ENCODE measurements around the gene DBF4B. TPM values are rescaled to one million over a fixed set of nuclear protein-coding genes. Genes with fewer than 3 reads are reported as not detected.

DBF4B gene
- total and polyA plus RNA-seq, 10 of the 15 experiments (the other 5 are each of a cell fraction or from before 2014, with no cell fraction given): 2.4 to 24.6 (median 16.9) TPM

DNA sequence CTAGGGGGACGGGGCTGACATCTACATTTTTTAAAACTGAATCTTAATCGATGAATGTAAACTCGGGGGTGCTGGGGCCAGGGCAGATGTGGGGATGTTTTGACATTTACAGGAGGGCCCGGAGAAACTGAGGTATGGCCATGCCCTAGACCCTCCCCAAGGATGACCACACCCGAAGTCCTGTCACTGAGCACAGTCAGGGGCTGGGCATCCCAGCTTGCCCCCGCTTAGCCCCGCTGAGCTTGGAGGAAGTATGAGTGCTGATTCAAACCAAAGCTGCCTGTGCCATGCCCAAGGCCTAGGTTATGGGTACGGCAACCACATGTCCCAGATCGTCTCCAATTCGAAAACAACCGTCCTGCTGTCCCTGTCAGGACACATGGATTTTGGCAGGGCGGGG lies 71.7 kb downstream of the DBF4B start:
- ChIA-PET RAD21 (ENCODE audit: unreplicated experiment) (interaction anchor here (0.8 to 3.3 kb wide), 7 partner anchors 48 to 418 kb away, joined by 3 to 13 read pairs (median 4); a partner anchor contains a TSS), POLR2A (interaction anchor here (0.5 kb wide), 1 partner anchor 277 kb away, joined by 3 read pairs; no protein-coding TSS in a partner anchor), SMC1A (ENCODE audit: uncharacterized antibody, unreplicated experiment) (interaction anchor here (0.9 to 1.2 kb wide), 4 partner anchors 47 to 119 kb away, joined by 3 to 4 read pairs (median 3); partner anchors contain the start of gene EFTUD2), CTCF (interaction anchor here (0.8 to 12.1 kb wide), 12 partner anchors 18 to 418 kb away, joined by 3 to 175 read pairs (median 6); partner anchors contain the start of gene ACBD4)
- H3K9me3 ChIP-seq (replicated peaks; ENCODE audit: control insufficient read depth, insufficient read depth, low read length): no peaks in the 10 kb centered on the region
- H3K36me3 ChIP-seq (ENCODE audit: control insufficient read depth in 2 of 2, insufficient read depth in 2 of 2, low read length in 1 of 2): no peaks in the 10 kb centered on the region
- DNase-seq (ENCODE audit: low read depth, low spot score) (no peak), ATAC-seq (no peak), FAIRE-seq (no peak)
- H3K4me3 ChIP-seq: no peak overlapping the region
- H3K27ac ChIP-seq (ENCODE audit: control insufficient read depth, insufficient read depth): no peak overlapping the region
- H3K4me2 ChIP-seq (ENCODE audit: control insufficient read depth, insufficient read depth): no peak overlapping the region
- H3K4me1 ChIP-seq (ENCODE audit: control insufficient read depth, insufficient read depth, low read length): peaks cover 3% of the 10 kb centered on the region; the same call in 1 of the 2 replicates
- intact Hi-C loops (cut with micrococcal nuclease; ENCODE audit: unreplicated experiment): no loop called here
- H4K20me1 ChIP-seq (ENCODE audit: control insufficient read depth, insufficient read depth): no peaks in the 10 kb centered on the region; the same call in 1 of the 2 replicates
- no TSS peak for BruUV-seq (replicated peaks)
- H3K79me2 ChIP-seq (ENCODE audit: control insufficient read depth, insufficient read depth, low read length): no peaks in the 10 kb centered on the region
- in situ Hi-C loops (cut with MboI): loop anchor here (5.0 kb wide), 1 partner anchor 87 kb away; no protein-coding TSS in a partner anchor
- H2AFZ ChIP-seq (ENCODE audit: control insufficient read depth, low read depth, low read length): no peak overlapping the region
- no peak overlapping the region for H3K9ac ChIP-seq (ENCODE audit: control insufficient read depth, insufficient read depth, low read length)
- WGBS (ENCODE audit: insufficient coverage, insufficient replicate concordance, low lambda C conversion rate, missing lambda C conversion rate): 22% methylated on average over 12 of the region's 12 CpGs
- no peak for TF ChIP-seq NFYB (IDR thresholded peaks at IDR 0.05; ENCODE audit: insufficient read depth, low read depth, low read length)
- TF ChIP-seq IRF5 (IDR thresholded peaks at IDR 0.05; ENCODE audit: borderline replicate concordance): no peak
- no peak for TF ChIP-seq SIN3A (IDR thresholded peaks at IDR 0.05; ENCODE audit: low read depth, low read length)
- TF ChIP-seq BCLAF1 (IDR thresholded peaks at IDR 0.05): no peak
- TF ChIP-seq YBX1 (IDR thresholded peaks at IDR 0.05): no peak
- no peak for TF ChIP-seq HCFC1 (IDR thresholded peaks at IDR 0.05; ENCODE audit: low read length)
- no peak for TF ChIP-seq SRF (IDR thresholded peaks at IDR 0.05; ENCODE audit: low read depth in 2 of 2, low read length in 2 of 2)
- no peak for TF ChIP-seq ZNF207 (IDR thresholded peaks at IDR 0.05; ENCODE audit: borderline replicate concordance)
- no peak for TF ChIP-seq SIX5 (IDR thresholded peaks at IDR 0.05; ENCODE audit: low read depth, low read length, severe bottlenecking)
- TF ChIP-seq ZSCAN29 (IDR thresholded peaks at IDR 0.05): no peak
- no peak for TF ChIP-seq WRNIP1 (IDR thresholded peaks at IDR 0.05; ENCODE audit: borderline replicate concordance, low read depth, low read length)
- no peak for TF ChIP-seq POLR2A (IDR thresholded peaks at IDR 0.05; ENCODE audit: low read depth, low read length)
- TF ChIP-seq, protein P1, sequence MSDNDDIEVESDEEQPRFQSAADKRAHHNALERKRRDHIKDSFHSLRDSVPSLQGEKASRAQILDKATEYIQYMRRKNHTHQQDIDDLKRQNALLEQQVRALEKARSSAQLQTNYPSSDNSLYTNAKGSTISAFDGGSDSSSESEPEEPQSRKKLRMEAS (IDR thresholded peaks at IDR 0.05; ENCODE audit: low read depth, low read length): no peak
- TF ChIP-seq SMC3 (IDR thresholded peaks at IDR 0.05; ENCODE audit: borderline replicate concordance, low read length): no peak
- no peak for TF ChIP-seq USF1 (IDR thresholded peaks at IDR 0.05; ENCODE audit: borderline replicate concordance, extremely low read length, insufficient read depth, low read depth, low read length)
- TF ChIP-seq, protein P2, sequence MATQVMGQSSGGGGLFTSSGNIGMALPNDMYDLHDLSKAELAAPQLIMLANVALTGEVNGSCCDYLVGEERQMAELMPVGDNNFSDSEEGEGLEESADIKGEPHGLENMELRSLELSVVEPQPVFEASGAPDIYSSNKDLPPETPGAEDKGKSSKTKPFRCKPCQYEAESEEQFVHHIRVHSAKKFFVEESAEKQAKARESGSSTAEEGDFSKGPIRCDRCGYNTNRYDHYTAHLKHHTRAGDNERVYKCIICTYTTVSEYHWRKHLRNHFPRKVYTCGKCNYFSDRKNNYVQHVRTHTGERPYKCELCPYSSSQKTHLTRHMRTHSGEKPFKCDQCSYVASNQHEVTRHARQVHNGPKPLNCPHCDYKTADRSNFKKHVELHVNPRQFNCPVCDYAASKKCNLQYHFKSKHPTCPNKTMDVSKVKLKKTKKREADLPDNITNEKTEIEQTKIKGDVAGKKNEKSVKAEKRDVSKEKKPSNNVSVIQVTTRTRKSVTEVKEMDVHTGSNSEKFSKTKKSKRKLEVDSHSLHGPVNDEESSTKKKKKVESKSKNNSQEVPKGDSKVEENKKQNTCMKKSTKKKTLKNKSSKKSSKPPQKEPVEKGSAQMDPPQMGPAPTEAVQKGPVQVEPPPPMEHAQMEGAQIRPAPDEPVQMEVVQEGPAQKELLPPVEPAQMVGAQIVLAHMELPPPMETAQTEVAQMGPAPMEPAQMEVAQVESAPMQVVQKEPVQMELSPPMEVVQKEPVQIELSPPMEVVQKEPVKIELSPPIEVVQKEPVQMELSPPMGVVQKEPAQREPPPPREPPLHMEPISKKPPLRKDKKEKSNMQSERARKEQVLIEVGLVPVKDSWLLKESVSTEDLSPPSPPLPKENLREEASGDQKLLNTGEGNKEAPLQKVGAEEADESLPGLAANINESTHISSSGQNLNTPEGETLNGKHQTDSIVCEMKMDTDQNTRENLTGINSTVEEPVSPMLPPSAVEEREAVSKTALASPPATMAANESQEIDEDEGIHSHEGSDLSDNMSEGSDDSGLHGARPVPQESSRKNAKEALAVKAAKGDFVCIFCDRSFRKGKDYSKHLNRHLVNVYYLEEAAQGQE (IDR thresholded peaks at IDR 0.05; ENCODE audit: low read depth, low read length): no peak
- H3K27me3 ChIP-seq (replicated peaks in 1 of 2; ENCODE audit: control insufficient read depth in 2 of 2, insufficient read depth in 2 of 2, low read length in 1 of 2): no peaks in the 10 kb centered on the region; a peak in 1 of 4 replicates

Measured in GM12878 (cell line).